Astrocyte of the spinal cord (primary cell): Measurements from ENCODE around the gene FGF1.
"Not testable (repeated sequence)": the region's sequence is repeated elsewhere in the genome, so short reads cannot be mapped to it uniquely, and the experiment has no call there.

ENCODE experiments used
- DNase-seq: peaks from one replicate; pipeline ENCODE4 v3.0.0; 2011; ENCODE audit warnings: low read depth, low spot score
- H3K4me3 ChIP-seq: 2 replicates; pipeline ENCODE4 v1.5.1; 2011; ENCODE audit warnings: low read depth, mild to moderate bottlenecking, low read length, moderate library complexity
- CTCF ChIP-seq: IDR thresholded peaks from 2 replicates; pipeline ENCODE4 v1.5.1; 2012; ENCODE audit warnings: low read depth, mild to moderate bottlenecking, low read length, inconsistent platforms
- in situ Hi-C: cut with HindIII; loops from 2 replicates; pipeline ENCODE4 v1.10.0; 2017; ENCODE audit warnings: low sequenced_read_pairs

FGF1 gene

GRCh38 chr5:142650881-142651280, 35.0 kb downstream of the FGF1 start:
- no peak for DNase-seq
- TF ChIP-seq CTCF, result no peak
- no peak overlapping the region for H3K4me3 ChIP-seq
- in situ Hi-C loops, result no loop called here

- TF ChIP-seq CTCF, result no peak
- H3K4me3 ChIP-seq, result no peak overlapping the region
- DNase-seq, result no peak
- in situ Hi-C loops, result no loop called here
These were observed 35.8 kb downstream of the FGF1 start for GRCh38 chr5:142650060-142650459.

GRCh38 chr5:142648108-142648507, 37.8 kb downstream of the FGF1 start:
- DNase-seq, H3K4me3 ChIP-seq, in situ Hi-C loops: not testable (repeated sequence)

- H3K4me3 ChIP-seq, result no peak overlapping the region
- no peak for DNase-seq
- in situ Hi-C loops, result no loop called here
- TF ChIP-seq CTCF, result no peak
These were observed 40.4 kb downstream of the FGF1 start for GRCh38 chr5:142645456-142645855.

GRCh38 chr5:142644640-142645361, 41.1 kb downstream of the FGF1 start:
- peak; percentile 98 for DNase-seq
- TF ChIP-seq CTCF, result no peak
- H3K4me3 ChIP-seq, result no peak overlapping the region
- in situ Hi-C loops, result no loop called here

- no peak overlapping the region for H3K4me3 ChIP-seq
- DNase-seq, result no peak
- no peak for TF ChIP-seq CTCF
- in situ Hi-C loops, result no loop called here
These were observed 41.8 kb downstream of the FGF1 start for GRCh38 chr5:142644127-142644526.

- in situ Hi-C loops, result no loop called here
- no peak for DNase-seq
- no peak overlapping the region for H3K4me3 ChIP-seq
- no peak for TF ChIP-seq CTCF
These were observed 42.3 kb downstream of the FGF1 start for GRCh38 chr5:142643634-142644033.
